IMR-90 (cell line): Measurements from ENCODE around the gene TAS2R14. TPM values are rescaled to one million over a fixed set of nuclear protein-coding genes. Genes with fewer than 3 reads are reported as not detected.

Experiments used
- ATAC-seq: fragments of 200-7000 bp; cut with Tn5 transposase; 2 replicates; pipeline ENCODE4 v1.9.1; 2020; ENCODE audit warnings: low read depth, mild to moderate bottlenecking, moderate library complexity
- BruUV-seq: library from RNA; stranded (reverse); fragments of 400-500 nt; replicated peaks from 2 replicates; lab custom pipeline; 2021; lab: Mats Ljungman, UMichigan
- CTCF ChIA-PET: fragments of 300-600 bp; formaldehyde crosslinking; extraction: SDS; loops from one replicate; lab custom pipeline; 2021; ENCODE audit warnings: antibody characterized with exemption; lab: Yijun Ruan, JAX
- POLR2A ChIA-PET: fragments of 300-600 bp; sonication (Branson Sonifier 250); formaldehyde crosslinking; loops from one replicate; lab custom pipeline; 2022; ENCODE audit warnings: antibody characterized with exemption; ENCODE audit not compliant: unreplicated experiment; lab: Charles Lee
- DNase-seq: peaks from one replicate; pipeline ENCODE4 v3.0.0; 2013
- H2AFZ ChIP-seq: replicated peaks from 2 replicates; pipeline ENCODE3; 2013; ENCODE audit warnings: low read length, mild to moderate bottlenecking; ENCODE audit not compliant: poor library complexity
- H2AK5ac ChIP-seq: 2 replicates; pipeline ENCODE4 v1.6.1; 2013; ENCODE audit warnings: low read depth, low read length, inconsistent platforms
- H2AK9ac ChIP-seq: replicated peaks from 2 replicates; pipeline ENCODE3; 2013; ENCODE audit warnings: mild to moderate bottlenecking, low read depth, low read length, moderate library complexity; ENCODE audit not compliant: poor library complexity
- H2BK120ac ChIP-seq: 2 replicates; pipeline ENCODE4 v1.6.1; 2013; ENCODE audit warnings: low read depth, low read length, inconsistent platforms
- H2BK15ac ChIP-seq: 3 replicates; pipeline ENCODE4 v1.6.1; 2013; ENCODE audit warnings: low read depth, low read length, inconsistent platforms
- H2BK20ac ChIP-seq: 2 replicates; pipeline ENCODE4 v1.6.1; 2013; ENCODE audit warnings: low read depth, mild to moderate bottlenecking, inconsistent platforms, low read length, moderate library complexity
- H2BK5ac ChIP-seq: 2 replicates; pipeline ENCODE4 v1.6.1; 2013; ENCODE audit warnings: mild to moderate bottlenecking, low read depth, low read length, inconsistent platforms; ENCODE audit not compliant: poor library complexity, severe bottlenecking
- H3K14ac ChIP-seq: replicated peaks from 2 replicates; pipeline ENCODE4 v1.6.1; 2013; ENCODE audit warnings: low read depth, low read length, inconsistent platforms
- H3K18ac ChIP-seq: 2 replicates; pipeline ENCODE4 v1.6.1; 2013; ENCODE audit warnings: low read depth, low read length, control low read depth
- H3K23ac ChIP-seq: 2 replicates; pipeline ENCODE4 v1.6.1; 2013; ENCODE audit warnings: low read depth, low read length, inconsistent platforms
- H3K27ac ChIP-seq: 2 replicates; pipeline ENCODE4 v1.5.1; 2013; ENCODE audit warnings: mild to moderate bottlenecking, control low read depth, low read length; ENCODE audit not compliant: insufficient read depth
- H3K27me3 ChIP-seq: 2 replicates; pipeline ENCODE4 v1.6.1; 2013; ENCODE audit warnings: low read length; ENCODE audit not compliant: control insufficient read depth, insufficient read depth
- H3K36me3 ChIP-seq: 2 replicates; pipeline ENCODE4 v1.6.1; 2013; ENCODE audit warnings: low read length, mixed read lengths; ENCODE audit not compliant: control insufficient read depth, insufficient read depth
- H3K4ac ChIP-seq: 2 replicates; pipeline ENCODE4 v1.6.1; 2013; ENCODE audit warnings: low read depth, low read length, inconsistent platforms
- H3K4me1 ChIP-seq: 2 replicates; pipeline ENCODE4 v1.6.1; 2013; ENCODE audit warnings: low read length, mixed read lengths; ENCODE audit not compliant: control insufficient read depth, insufficient read depth
- H3K4me2 ChIP-seq: 2 replicates; pipeline ENCODE4 v1.6.1; 2013; ENCODE audit warnings: low read depth, mild to moderate bottlenecking, control low read depth, low read length, moderate library complexity
- H3K4me3 ChIP-seq: 2 replicates; pipeline ENCODE4 v1.5.1; 2013; ENCODE audit warnings: low read depth, mild to moderate bottlenecking, control low read depth, low read length, moderate library complexity; ENCODE audit not compliant: insufficient read depth
- H3K56ac ChIP-seq: 2 replicates; pipeline ENCODE4 v1.6.1; 2013; ENCODE audit warnings: low read length, inconsistent platforms; ENCODE audit not compliant: insufficient read depth; ENCODE audit errors: extremely low read depth
- H3K79me1 ChIP-seq, 2 experiments: 2 replicates each; pipeline ENCODE4 v1.6.1; 2013; ENCODE audit warnings: low read length in 2 of 2, inconsistent platforms in 1 of 2, low read depth in 1 of 2
- H3K9ac ChIP-seq: 2 replicates; pipeline ENCODE4 v1.6.1; 2013; ENCODE audit warnings: low read depth, low read length, control low read depth
- H3K9me1 ChIP-seq: 2 replicates; pipeline ENCODE4 v1.6.1; 2013; ENCODE audit warnings: low read length, inconsistent platforms; ENCODE audit not compliant: insufficient read depth
- H3K9me3 ChIP-seq: 2 replicates; pipeline ENCODE4 v1.6.1; 2013; ENCODE audit warnings: low read length; ENCODE audit not compliant: control insufficient read depth, insufficient read depth
- H4K20me1 ChIP-seq: 2 replicates; pipeline ENCODE4 v1.6.1; 2013; ENCODE audit warnings: low read length, inconsistent platforms; ENCODE audit not compliant: insufficient read depth
- H4K5ac ChIP-seq: 2 replicates; pipeline ENCODE4 v1.6.1; 2013; ENCODE audit warnings: mild to moderate bottlenecking, low read depth, low read length, control low read depth
- H4K8ac ChIP-seq, 2 experiments: 2 replicates each; pipeline ENCODE4 v1.6.1; 2013; ENCODE audit warnings: low read depth in 2 of 2, low read length in 2 of 2, control low read depth in 1 of 2, inconsistent platforms in 1 of 2
- H4K91ac ChIP-seq: 2 replicates; pipeline ENCODE4 v1.6.1; 2013; ENCODE audit warnings: low read depth, low read length, inconsistent platforms; ENCODE audit not compliant: insufficient read depth
- CEBPB ChIP-seq: IDR thresholded peaks from 2 replicates; pipeline ENCODE4 v1.6.1; 2012; ENCODE audit warnings: low read depth, low read length, improper control_type of control experiment
- CHD1 ChIP-seq: IDR thresholded peaks from 2 replicates; pipeline ENCODE4 v1.6.1; 2012; ENCODE audit warnings: low read depth, low read length, improper control_type of control experiment
- MAFK ChIP-seq: IDR thresholded peaks from 2 replicates; pipeline ENCODE4 v1.6.1; 2012; ENCODE audit warnings: low read depth, low read length, improper control_type of control experiment
- MAZ ChIP-seq: IDR thresholded peaks from 2 replicates; pipeline ENCODE4 v1.6.1; 2012; ENCODE audit warnings: low read depth, mild to moderate bottlenecking, low read length, improper control_type of control experiment, moderate library complexity, borderline replicate concordance
- MXI1 ChIP-seq: IDR thresholded peaks from 2 replicates; pipeline ENCODE4 v1.6.1; 2012; ENCODE audit warnings: low read depth, mild to moderate bottlenecking, low read length, moderate library complexity, borderline replicate concordance
- POLR2A ChIP-seq: IDR thresholded peaks from 2 replicates; pipeline ENCODE4 v1.6.1; 2012; ENCODE audit warnings: mild to moderate bottlenecking, low read depth, low read length
- RAD21 ChIP-seq: IDR thresholded peaks from 2 replicates; pipeline ENCODE4 v1.6.1; 2012; ENCODE audit warnings: low read length, improper control_type of control experiment
- RCOR1 ChIP-seq: IDR thresholded peaks from 2 replicates; pipeline ENCODE4 v1.6.1; 2012; ENCODE audit warnings: mild to moderate bottlenecking, low read length, improper control_type of control experiment; ENCODE audit not compliant: insufficient replicate concordance
- SMC3 ChIP-seq: fragments of 150-350 bp; IDR thresholded peaks from 2 replicates; pipeline ENCODE4 v1.6.1; 2016; ENCODE audit warnings: low read depth, mild to moderate bottlenecking, antibody characterized with exemption, low read length, moderate library complexity
- WGBS, 2 experiments: methylation state at CpG; one replicate each; pipeline versions ENCODE4 v1.1.5 to v1.1.7; 2013; ENCODE audit warnings: missing lambda C conversion rate in 2 of 2; ENCODE audit not compliant: insufficient read length in 1 of 2; ENCODE audit errors: extremely low coverage in 2 of 2; 5-methylcytosine and 5-hydroxymethylcytosine counted together
- dilution Hi-C: fragments of 300-500 bp; cut with HindIII; formaldehyde crosslinking; loops from one replicate; pipeline ENCODE4 v1.14.3; 2018; ENCODE audit warnings: low sequenced_read_pairs; ENCODE audit not compliant: unreplicated experiment
- in situ Hi-C: fragments of 300-500 bp; cut with MboI; formaldehyde crosslinking; loops from 3 replicates; pipeline ENCODE4 v1.14.3; 2019; ENCODE audit warnings: low sequenced_read_pairs, inconsistent platforms, mixed read lengths
- intact Hi-C: fragments of 100-400 bp; cut with micrococcal nuclease; formaldehyde crosslinking; loops from 2 replicates; pipeline ENCODE4 v1.10.0; 2022
- polyA plus RNA-seq, 3 experiments: library from polyadenylated mRNA; depleted of rRNA; stranded (reverse); fragments of >200 nt; gene quantifications; 2 replicates each; pipeline ENCODE4 v1.2.3, GENCODE V29; 2012; ENCODE audit warnings: low replicate concordance in 1 of 3
- total RNA-seq: library from RNA; depleted of rRNA; stranded (reverse); fragments of >200 nt; gene quantifications from 2 replicates; pipeline ENCODE4 v1.2.3, GENCODE V29; 2012
- TF ChIP-seq, protein P1 (sequence below): conservative IDR thresholded peaks from 2 replicates; pipeline ENCODE4 v1.5.1; 2012; ENCODE audit warnings: mild to moderate bottlenecking, low read depth, low read length, improper control_type of control experiment

The TAS2R14 gene
- total and polyA plus RNA-seq, 2 of the 4 experiments (the other 2 are of a cell fraction) = 1.6 to 2.0 TPM

DNA sequence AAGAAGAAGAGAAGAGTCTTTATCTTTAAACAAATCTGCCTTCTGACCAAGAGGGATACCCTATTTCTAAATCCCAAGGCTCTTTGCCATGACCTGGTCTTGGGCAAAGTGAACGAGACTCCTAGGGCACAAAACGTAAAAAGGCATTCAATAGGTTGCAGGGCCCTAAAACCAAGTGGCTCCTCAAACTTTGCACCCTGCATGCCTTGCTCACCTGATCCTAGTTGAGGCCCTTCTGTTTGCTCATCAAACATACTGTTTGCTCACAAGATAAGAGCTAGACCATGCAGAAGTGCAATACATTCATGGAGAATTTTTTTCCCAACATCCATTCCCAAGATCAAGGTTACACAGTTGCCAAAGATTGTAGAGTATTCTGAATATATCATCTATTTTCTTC is 47.1 kb downstream of the TAS2R14 start:
- Histone ChIP-seq H2BK15ac (no peak overlapping the region), H3K27me3 (no peaks in the 10 kb centered on the region), H3K14ac (no peak overlapping the region), H3K27ac (no peak overlapping the region), H4K20me1 (no peaks in the 10 kb centered on the region), H2BK20ac (no peak overlapping the region), H2AFZ (no peak overlapping the region), H3K18ac (no peak overlapping the region), H3K9me3 (no peaks in the 10 kb centered on the region), H3K4me3 (no peak overlapping the region), H3K36me3 (no peaks in the 10 kb centered on the region), H2AK9ac (no peak overlapping the region), H3K23ac (no peak overlapping the region), H3K56ac (no peak overlapping the region), H3K9ac (no peak overlapping the region), H2BK120ac (no peak overlapping the region), H2BK5ac (no peak overlapping the region), H3K9me1 (peaks cover 3% of the 10 kb centered on the region; the same call in 1 of the 2 replicates), H3K4me2 (no peak overlapping the region), H3K4me1 (no peaks in the 10 kb centered on the region), H4K8ac (no peak overlapping the region), H4K91ac (no peak overlapping the region), H3K4ac (no peak overlapping the region), H3K79me1 (no peaks in the 10 kb centered on the region), H4K5ac (no peak overlapping the region), H2AK5ac (no peak overlapping the region)
- ATAC-seq (no peak), DNase-seq (no peak)
- TF ChIP-seq, protein P1, sequence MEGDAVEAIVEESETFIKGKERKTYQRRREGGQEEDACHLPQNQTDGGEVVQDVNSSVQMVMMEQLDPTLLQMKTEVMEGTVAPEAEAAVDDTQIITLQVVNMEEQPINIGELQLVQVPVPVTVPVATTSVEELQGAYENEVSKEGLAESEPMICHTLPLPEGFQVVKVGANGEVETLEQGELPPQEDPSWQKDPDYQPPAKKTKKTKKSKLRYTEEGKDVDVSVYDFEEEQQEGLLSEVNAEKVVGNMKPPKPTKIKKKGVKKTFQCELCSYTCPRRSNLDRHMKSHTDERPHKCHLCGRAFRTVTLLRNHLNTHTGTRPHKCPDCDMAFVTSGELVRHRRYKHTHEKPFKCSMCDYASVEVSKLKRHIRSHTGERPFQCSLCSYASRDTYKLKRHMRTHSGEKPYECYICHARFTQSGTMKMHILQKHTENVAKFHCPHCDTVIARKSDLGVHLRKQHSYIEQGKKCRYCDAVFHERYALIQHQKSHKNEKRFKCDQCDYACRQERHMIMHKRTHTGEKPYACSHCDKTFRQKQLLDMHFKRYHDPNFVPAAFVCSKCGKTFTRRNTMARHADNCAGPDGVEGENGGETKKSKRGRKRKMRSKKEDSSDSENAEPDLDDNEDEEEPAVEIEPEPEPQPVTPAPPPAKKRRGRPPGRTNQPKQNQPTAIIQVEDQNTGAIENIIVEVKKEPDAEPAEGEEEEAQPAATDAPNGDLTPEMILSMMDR = no peak
- no peak for TF ChIP-seq MAZ
- no peak for TF ChIP-seq RAD21
- TF ChIP-seq MAFK = no peak
- TF ChIP-seq SMC3 = no peak
- no peak for TF ChIP-seq MXI1
- TF ChIP-seq CHD1 = no peak
- no peak for TF ChIP-seq CEBPB
- TF ChIP-seq RCOR1 = no peak
- no peak for TF ChIP-seq POLR2A
- no CpG with 5 or more reads among the region's 2 CpGs for WGBS, 2 experiments
- in situ Hi-C loops (no loop called here), dilution Hi-C loops (no loop called here), intact Hi-C loops (no loop called here)
- ChIA-PET CTCF (interaction anchor here (1.5 kb wide), 1 partner anchor 16 kb away, joined by 3 read pairs; no protein-coding TSS in a partner anchor), POLR2A (no interaction called here)
- BruUV-seq = no TSS peak
